NB4 (cell line): Measurements from ENCODE around the gene COL1A1.

Source experiments
- CTCF ChIP-seq: IDR thresholded peaks from one replicate; pipeline ENCODE4 v1.5.1; 2012; ENCODE audit warnings: low read depth, low read length
- MAX ChIP-seq: IDR thresholded peaks from 2 replicates; pipeline ENCODE4 v1.6.1; 2011; ENCODE audit warnings: low read depth, low read length
- MYC ChIP-seq: IDR thresholded peaks from 2 replicates; pipeline ENCODE4 v1.6.1; 2011; ENCODE audit warnings: low read depth, low read length
- POLR2A ChIP-seq: IDR thresholded peaks from 2 replicates; pipeline ENCODE4 v1.6.1; 2011; ENCODE audit warnings: mild to moderate bottlenecking; ENCODE audit not compliant: insufficient read length; ENCODE audit errors: extremely low read depth

- no peak for TF ChIP-seq CTCF
- TF ChIP-seq POLR2A, result no peak
- TF ChIP-seq MYC, result no peak
- no peak for TF ChIP-seq MAX
Observed at GRCh38 chr17:50244771-50245170, 43.3 kb upstream of the COL1A1 start.
